Tibial nerve (tissue), 3 donors: ENCODE measurements around the gene TBL1XR1.

Experiments
- POLR2A ChIP-seq, 2 donors: fragments of 450-650 bp; IDR thresholded peaks; one replicate each; pipeline ENCODE4 v1.6.1; 2017; ENCODE audit warnings: antibody characterized with exemption in 2 of 2, mild to moderate bottlenecking in 2 of 2, moderate library complexity in 2 of 2
- TF ChIP-seq, protein P1 (sequence below), 5 experiments: fragments of 200-600 bp in 3 of 5; fragments of 450-650 bp in 2 of 5; sonication (generic) in 3 of 5; IDR thresholded peaks; one replicate each; pipeline ENCODE4 v1.5.1; 2016 to 2019; ENCODE audit warnings: antibody characterized with exemption in 5 of 5, mild to moderate bottlenecking in 3 of 5, moderate library complexity in 2 of 5

DNA sequence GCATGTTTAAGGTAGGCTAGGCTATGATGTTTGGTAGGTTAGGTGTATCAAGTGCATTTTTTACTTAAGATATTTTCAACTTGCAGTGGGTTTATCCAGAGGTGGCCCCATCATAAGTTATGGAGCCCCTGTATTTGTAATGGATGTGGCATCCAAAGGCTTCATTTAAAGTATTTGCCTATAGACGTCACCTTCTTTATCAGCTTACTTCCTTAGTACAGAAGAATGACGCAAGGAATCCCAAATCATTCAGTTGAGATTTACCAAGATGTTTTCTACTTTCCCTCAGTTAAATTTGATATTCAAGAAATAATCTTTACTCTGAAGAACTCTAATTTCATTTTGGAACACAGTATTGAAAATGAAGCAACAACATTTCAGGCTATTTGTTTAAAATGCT, 201.3 kb downstream of the TBL1XR1 start:
- TF ChIP-seq, protein P1, sequence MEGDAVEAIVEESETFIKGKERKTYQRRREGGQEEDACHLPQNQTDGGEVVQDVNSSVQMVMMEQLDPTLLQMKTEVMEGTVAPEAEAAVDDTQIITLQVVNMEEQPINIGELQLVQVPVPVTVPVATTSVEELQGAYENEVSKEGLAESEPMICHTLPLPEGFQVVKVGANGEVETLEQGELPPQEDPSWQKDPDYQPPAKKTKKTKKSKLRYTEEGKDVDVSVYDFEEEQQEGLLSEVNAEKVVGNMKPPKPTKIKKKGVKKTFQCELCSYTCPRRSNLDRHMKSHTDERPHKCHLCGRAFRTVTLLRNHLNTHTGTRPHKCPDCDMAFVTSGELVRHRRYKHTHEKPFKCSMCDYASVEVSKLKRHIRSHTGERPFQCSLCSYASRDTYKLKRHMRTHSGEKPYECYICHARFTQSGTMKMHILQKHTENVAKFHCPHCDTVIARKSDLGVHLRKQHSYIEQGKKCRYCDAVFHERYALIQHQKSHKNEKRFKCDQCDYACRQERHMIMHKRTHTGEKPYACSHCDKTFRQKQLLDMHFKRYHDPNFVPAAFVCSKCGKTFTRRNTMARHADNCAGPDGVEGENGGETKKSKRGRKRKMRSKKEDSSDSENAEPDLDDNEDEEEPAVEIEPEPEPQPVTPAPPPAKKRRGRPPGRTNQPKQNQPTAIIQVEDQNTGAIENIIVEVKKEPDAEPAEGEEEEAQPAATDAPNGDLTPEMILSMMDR (IDR thresholded peaks at IDR 0.05) = no peak
- TF ChIP-seq POLR2A (IDR thresholded peaks at IDR 0.05) = no peak
